Measurements from ENCODE around the gene SGSH.
A peak's percentile ranks its signal among the peaks of the same experiment; 100 is the strongest.
"Not testable (repeated sequence)": the region's sequence is repeated elsewhere in the genome, so short reads cannot be mapped to it uniquely, and the experiment has no call there.

Gene SGSH

DNA sequence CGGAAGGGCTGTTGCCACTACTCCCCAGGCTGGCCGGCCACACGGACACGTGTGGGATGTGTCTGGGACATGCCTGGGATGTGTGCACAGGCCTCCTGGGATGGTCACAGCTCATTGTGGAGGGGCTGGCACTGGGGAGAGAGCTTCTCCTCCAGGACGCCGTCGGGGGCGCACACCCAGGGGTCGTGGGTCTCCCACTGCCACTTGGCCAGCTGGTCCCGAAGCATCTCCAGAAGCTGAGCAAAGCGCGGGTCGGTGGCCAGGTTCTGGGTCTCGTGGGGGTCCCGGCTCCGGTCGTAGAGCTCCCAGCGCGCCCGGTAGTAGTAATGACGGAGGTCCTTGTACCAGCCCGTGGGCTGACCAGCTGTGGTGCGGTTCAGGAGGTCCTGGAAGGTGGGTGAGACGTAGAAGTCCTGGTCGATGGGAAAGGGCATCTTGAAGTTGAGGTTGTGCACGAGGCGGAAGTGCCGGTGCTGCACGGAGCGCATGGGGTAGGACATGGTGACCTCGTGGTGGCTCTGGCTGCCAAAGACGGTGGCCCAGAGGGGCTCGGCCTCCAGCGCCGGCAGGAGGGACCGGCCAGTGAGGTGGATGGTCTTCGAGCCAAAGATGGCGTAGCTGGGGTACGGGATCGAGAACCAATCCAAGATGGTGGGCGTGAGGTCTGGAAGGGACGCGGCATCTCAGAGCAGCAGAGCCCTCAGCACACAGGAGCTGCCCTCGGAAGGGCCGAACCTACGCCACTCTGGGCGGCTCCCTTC lies 9.6 kb downstream of the SGSH start:
- no peak for DNase-seq (ENCODE audit: low read depth in 2 of 2)

- no peak for DNase-seq (ENCODE audit: low read depth in 2 of 2)
Observed at GRCh38 chr17:80209765-80210164, 10.4 kb downstream of the SGSH start.

DNA sequence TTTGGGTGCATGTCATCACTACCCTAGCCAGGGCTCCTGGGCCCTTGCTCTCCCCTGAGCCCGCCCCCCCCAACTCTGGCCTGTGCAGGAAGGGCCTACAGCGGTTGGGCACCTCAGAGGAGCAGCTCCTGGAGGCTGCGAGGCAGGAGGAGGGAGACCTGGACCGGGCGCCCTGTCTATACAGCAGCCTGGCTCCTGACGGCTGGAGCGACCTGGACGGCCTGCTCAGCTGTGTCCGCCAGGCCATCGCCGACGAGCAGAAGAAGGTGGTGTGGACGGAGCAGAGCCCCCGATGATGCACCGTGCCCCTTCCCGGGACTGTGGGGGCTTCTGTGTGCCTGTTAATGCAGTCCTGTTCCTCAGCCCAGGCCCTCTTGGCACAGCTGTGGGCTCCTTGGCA lies 12.1 kb downstream of the SGSH start:
- DNase-seq (ENCODE audit: low read depth in 2 of 2): no peak

GRCh38 chr17:80205811-80206210 lies 14.3 kb downstream of the SGSH start:
- DNase-seq (ENCODE audit: low read depth in 2 of 2): no peak

DNA sequence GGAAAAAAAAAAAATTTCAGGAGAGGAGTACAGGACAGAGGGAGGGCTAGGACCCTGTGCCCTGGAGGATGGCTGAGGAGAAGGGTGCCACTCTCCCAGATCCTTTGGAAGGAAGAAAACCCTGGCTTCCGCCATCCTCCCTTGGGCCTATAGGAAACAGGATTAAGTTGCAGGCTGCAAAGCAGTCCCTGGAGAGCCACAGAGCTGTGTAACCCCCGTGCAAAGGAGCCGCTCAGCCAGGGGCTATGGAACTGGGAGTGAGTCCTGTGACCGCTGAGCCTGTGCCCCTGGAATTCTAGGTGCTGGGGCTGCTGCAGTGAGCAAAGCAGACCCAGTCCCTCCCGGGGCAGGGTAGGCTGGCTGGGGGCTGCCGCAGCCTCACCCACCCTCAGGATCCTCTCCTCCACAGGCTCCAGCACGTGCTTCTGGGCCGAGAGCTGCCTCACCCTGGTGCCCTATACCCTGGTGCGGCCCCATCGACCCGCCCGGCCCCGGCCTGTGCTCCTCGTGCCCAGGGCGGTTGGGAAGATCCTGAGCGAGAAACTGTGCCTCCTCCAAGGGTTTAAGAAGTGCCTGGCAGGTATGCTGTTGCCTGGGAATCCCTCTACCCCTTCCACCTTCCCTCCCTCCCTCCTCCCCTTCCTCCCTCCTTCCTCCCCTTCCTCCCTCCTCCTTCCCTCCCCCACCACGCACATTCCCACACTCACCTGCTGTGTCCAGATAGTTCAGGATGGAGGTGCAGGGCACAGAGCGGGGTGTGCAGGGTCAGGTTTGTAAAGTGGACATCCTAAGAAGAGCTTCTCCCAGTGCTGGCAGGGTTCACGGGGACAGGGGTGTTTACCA lies 15.3 kb downstream of the SGSH start:
- no peak for DNase-seq (ENCODE audit: low read depth in 2 of 2)

GRCh38 chr17:80203471-80203963 lies 16.6 kb downstream of the SGSH start:
- DNase-seq (ENCODE audit: low read depth in 2 of 2): no peak

DNA sequence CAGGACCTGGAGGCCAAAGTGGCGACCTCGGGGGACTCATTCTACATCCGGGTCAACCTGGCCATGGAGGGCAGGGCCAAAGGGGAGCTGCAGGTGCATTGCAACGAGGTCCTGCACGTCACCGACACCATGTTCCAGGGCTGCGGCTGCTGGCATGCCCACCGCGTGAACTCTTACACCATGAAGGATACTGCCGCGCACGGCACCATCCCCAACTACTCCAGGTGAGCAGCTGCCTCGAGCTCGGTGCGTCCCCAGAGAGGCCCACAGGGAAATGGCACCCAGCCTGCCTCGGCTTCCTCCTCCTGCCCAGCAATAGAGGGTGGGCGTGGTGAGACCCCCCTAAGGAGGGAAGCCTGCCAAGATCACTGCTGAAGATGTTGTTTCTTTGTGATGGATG lies 17.9 kb downstream of the SGSH start:
- no peak for DNase-seq (ENCODE audit: low read depth in 2 of 2)

GRCh38 chr17:80201446-80201845 lies 18.7 kb downstream of the SGSH start:
- no peak for DNase-seq (ENCODE audit: low read depth in 2 of 2)

GRCh38 chr17:80199295-80199694 lies 20.8 kb downstream of the SGSH start:
- not testable (repeated sequence) for DNase-seq (ENCODE audit: low read depth in 2 of 2)

- no peak for DNase-seq (ENCODE audit: low read depth in 2 of 2)
Observed at GRCh38 chr17:80198144-80198661, 21.9 kb downstream of the SGSH start.

- DNase-seq (ENCODE audit: low read depth in 2 of 2): no peak
Observed at GRCh38 chr17:80196652-80197051, 23.5 kb downstream of the SGSH start.

DNA sequence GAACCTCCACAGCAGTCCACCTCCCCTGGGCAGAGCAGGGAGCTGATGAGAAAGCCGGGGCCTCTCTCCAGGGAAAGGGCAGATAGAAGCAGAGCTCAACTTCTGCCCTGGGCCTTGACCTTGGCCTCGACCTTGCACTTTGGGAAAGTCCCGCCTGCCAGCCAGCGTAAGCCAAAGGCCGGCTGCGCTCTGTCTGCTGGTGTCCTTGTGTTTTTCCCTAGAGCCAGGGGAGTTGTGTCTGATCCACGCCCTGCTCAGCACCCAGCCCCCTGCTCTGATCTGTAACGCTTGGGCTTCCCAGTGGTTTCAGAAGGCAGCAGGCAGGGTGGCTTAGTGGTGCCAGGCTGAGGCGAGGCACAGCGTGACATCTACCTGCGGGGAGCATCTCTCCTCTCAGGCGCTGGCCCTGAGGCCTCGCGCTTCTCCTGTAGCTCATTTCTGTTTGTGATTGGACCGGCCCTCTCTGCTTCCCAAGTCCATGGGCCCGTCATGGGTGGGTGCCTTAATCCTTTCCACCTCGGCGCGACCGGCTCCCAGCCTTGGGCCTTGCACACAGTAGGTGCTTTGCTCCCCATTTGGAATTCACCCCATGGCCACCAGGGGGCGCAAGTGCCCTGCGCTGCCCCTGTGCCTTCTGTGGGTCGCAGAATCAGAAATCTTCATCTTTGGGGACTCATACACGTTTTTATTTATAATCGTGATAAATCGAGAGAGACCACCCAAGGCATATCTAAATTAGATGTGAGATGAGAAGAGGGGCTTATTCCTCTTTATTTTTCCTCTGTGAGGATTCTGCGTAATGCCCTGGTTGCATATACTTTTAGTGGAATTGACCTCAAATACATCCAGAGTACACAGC lies 24.2 kb downstream of the SGSH start:
- DNase-seq (ENCODE audit: low read depth in 2 of 2): peak; percentile 23 to 47

GRCh38 chr17:80195141-80195540 lies 25.0 kb downstream of the SGSH start:
- no peak for DNase-seq (ENCODE audit: low read depth in 2 of 2)

DNA sequence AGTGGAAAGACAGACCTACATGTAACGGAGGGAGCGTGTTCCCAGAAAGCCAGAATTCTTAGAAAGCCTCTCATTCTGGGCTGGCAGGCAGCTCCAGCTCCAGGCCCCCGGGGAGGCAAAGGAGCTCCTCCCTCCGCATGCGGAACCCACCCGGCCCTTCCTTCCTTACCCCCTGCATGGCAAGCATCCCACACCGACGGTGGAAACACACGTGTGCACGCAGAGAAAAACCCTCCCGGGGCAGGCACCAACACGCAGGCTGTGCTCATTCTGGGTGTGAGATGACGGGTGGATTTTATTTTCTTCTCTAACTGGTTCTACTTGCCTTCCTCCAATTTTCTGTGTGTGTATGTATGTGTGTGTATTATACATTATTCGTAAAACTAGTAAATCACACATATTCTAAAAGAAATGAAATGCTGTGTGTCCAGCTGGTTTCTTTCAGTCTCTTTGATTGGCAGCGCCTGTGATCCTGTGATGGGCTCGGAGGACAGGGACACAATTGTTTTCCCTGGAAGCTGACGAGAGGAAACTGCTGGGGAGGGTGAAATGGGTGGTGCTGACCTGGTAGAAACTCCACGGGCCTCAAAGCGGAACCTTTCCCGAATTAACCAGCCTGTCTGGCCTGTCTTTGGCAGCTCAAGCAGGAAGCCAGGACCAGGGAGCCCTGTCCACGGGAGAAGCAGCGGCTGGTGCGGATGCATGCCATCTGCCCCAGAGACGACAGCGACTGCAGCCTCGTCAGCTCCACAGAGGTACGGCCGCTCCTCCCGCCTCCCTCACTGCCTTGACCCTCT lies 28.1 kb downstream of the SGSH start:
- DNase-seq (ENCODE audit: low read depth in 2 of 2): no peak

DNA sequence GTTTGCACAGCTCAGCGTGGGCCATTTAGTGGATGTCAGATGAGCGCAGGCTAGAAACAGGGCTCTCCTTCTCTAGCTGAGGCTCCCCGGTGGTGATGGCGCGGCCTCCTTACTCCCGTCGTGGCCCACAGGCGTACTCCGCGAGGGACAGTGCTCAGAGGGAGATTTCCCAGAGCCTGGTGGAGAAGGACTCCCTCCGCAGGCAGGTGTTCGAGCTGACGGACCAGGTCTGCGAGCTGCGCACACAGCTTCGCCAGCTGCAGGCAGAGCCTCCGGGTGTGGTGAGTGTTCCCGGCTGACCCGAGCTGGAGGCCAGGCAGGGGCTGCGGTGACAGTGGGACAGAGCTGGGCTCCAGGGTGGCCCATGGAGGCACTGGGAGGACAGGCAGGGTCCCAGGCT lies 28.9 kb downstream of the SGSH start:
- no peak for DNase-seq (ENCODE audit: low read depth in 2 of 2)

DNA sequence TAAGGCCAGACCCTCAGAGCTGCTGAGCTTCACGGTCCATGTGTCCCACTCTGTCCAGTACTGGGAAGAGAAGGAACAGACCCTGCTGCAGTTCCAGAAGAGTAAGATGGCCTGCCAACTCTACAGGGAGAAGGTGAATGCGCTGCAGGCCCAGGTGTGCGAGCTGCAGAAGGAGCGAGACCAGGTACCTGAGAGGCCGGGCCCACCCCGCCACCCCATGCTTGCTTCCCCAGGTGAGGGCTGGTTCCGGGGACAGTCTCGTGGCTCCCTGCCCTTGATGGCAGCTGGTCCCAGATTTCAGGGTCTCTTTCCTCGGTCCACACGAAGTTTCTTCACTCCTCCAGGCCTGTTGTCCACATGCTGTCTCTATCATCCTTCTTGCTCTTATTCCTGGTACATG lies 29.4 kb downstream of the SGSH start:
- no peak for DNase-seq (ENCODE audit: low read depth in 2 of 2)

DNA sequence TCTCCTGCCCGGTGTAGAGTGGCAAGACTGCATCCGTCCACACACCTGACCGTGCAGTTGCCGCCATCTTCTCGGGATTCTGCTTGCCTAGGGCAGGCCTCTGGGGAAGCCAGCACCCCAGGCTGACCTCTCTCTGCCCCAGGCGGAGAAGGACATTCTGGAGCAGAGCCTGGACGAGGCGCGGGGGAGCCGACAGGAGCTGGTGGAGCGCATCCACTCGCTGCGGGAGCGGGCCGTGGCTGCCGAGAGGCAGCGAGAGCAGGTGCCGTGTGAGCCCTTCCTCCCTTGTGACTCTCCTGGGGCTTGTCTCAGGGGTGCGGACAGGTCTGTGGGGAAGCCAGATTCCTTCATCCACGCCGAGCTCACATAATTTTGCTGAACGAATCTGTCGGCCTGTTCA lies 30.5 kb downstream of the SGSH start:
- DNase-seq (ENCODE audit: low read depth in 2 of 2): no peak

- no peak for DNase-seq (ENCODE audit: low read depth in 2 of 2)
Observed at GRCh38 chr17:80187515-80187941, 32.6 kb downstream of the SGSH start.

- no peak for DNase-seq (ENCODE audit: low read depth in 2 of 2)
Observed at GRCh38 chr17:80187090-80187489, 33.0 kb downstream of the SGSH start.

- no peak for DNase-seq (ENCODE audit: low read depth in 2 of 2)
Observed at GRCh38 chr17:80185968-80186367, 34.2 kb downstream of the SGSH start.

DNA sequence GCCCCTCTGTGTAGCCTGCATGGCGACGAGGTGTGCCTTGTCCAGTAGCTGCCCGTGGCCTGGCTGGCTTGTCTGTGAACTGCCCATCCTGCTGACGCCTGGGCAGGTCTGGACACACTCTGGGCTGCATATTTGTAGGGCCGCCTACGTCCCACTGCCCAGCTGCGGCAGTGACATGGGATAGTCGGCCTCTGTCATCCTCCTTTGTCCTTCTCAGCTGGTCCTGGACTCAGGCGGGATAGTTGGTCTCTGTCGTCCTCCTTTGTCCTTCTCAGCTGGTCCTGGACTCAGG lies 35.8 kb downstream of the SGSH start:
- no peak for DNase-seq (ENCODE audit: low read depth in 2 of 2)
